NCI-H69 (cell line): ENCODE measurements around the gene SPATA46.

Source experiments
- DNase-seq: peaks from one replicate; lab custom pipeline; 2025; lab: John Stamatoyannopoulos, UW

Gene SPATA46

DNA sequence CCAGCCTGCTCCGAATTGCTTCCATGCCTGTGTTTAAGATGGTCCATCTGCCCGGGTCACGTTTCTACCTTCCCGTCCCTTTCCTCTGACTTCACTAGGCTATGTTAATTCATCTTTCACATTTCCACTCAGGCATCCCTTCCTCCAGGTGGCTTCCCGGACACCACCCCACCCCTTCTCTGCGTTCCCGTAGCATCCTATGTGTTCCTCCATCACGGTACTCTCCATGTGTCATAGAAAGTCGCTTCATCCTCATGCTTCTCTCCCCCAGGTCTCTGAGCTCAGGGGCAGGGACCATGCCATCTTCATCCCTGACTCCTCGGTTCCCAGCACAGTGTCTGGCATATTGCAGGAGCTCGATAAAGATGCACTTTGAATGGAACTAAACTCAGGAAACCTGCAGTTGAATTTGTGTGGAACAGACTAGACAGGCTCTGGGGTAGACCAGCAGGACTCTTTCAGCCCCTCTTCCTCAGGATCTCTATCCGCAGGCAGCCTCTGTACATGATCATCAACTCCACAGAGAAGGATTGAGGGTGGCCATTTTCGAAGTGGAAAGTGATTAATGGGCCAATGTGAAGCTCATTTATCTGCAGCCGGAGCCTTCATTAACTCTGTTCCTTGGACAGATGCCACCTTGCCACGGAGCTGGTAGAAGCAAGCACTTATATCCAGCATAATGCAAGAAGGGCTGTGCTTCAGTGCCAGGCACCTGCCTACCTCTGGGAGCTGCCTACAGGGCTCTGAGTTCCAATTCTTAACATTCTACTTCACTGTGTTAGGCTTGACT lies 13.9 kb upstream of the SPATA46 start:
- peak; percentile 85 for DNase-seq

DNA sequence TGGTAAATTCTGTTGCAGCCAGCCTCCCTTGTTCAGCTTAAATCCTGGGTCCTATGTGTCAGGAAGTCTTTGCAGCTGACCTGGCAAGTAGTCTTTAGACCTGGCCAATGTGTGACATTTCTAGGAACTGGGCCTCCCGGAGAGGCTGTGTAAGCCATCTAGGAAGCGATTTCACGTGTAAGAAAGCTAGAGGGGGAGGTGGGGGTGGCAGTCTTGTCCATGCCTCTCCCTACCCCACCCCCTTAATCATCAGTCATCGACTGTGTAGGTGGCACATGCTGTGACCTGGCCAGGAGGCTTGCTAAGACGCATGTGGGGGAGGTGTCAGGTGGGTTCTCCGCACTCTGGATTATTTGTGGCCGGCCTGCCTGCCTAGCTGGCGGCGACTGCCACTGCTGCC lies 13.3 kb upstream of the SPATA46 start:
- DNase-seq, result peak; percentile 38

DNA sequence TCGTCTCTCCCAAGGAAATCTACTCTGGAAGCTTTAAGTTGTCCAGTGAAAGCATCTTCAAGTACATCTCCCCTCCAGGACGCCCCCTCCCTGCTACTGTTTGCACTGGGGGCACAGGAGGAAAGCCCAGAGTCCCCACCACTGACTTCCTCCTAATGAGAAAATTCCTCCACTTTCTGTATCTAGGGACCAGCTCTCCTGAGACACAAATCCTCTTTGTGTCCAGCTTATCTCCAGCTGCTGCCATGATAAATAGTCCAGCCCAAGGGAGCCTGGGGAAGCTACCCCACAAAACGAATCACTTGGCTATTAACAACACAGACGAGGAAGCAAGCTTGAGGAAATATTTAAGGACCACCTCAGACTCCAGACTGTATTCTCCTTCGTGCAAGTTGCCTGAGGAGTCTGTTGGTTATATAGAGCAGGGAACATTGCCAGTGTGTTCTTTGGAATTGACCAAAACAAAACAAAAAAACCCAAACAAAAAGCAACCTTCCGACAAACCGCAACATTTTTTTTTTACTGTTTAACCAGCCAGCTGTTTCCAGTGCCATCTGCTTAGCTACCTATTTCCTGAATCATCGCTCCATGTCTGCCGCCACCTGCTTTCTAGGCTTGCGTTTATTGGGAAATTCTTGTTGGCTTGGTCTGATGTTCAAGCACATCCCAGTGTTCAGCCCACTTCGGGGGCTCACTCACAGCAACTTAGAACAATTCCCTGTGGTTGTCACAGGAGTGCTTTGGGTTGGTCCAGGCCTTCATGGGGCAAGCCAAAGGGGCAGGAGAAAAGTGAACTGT lies 12.6 kb upstream of the SPATA46 start:
- peak; percentile 60 for DNase-seq

DNA sequence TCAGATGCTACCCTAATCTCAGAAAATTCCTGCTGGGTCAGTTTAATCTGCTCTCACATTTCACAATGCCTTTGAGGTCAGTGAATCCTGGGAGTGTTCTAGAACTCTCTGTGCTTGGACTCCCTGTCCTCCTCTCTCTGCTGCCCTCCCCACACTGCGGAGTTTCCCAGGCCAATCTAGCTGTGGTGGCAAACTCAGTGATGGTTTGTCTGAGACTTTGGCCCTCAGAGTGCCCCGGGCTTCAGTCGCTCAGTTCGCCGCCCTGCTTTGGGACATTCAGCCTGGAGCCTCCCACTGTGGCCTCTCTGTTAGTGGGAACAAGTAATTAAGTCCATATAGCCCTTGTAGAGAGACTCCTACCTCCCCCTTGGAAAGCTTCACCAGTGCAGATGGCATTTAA lies 12.0 kb upstream of the SPATA46 start:
- peak; percentile 43 for DNase-seq

DNA sequence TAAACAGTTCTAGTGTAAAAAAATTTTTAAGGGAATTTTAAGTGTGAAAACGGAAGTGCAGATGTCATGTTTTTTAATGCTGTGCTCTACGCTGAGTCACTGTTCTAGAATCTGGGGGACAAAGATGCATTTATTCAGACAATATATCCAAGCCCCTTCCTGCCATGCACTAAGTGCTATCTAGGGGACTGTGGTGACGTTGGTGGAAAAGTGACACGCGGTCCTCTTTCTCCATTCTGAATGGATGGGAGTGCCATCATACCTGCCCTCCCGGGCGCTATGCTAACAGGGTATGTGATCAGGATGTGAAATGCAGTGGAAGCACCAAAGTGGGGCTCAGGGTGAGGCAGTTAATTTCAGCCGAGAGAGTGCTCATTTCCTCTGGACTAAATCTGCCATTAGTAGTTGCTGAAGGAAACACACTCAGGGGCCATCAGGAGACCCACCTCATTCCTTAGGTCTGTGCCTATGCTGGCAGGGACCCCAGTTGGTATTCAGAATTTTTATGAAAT lies 11.5 kb upstream of the SPATA46 start:
- no peak for DNase-seq

DNA sequence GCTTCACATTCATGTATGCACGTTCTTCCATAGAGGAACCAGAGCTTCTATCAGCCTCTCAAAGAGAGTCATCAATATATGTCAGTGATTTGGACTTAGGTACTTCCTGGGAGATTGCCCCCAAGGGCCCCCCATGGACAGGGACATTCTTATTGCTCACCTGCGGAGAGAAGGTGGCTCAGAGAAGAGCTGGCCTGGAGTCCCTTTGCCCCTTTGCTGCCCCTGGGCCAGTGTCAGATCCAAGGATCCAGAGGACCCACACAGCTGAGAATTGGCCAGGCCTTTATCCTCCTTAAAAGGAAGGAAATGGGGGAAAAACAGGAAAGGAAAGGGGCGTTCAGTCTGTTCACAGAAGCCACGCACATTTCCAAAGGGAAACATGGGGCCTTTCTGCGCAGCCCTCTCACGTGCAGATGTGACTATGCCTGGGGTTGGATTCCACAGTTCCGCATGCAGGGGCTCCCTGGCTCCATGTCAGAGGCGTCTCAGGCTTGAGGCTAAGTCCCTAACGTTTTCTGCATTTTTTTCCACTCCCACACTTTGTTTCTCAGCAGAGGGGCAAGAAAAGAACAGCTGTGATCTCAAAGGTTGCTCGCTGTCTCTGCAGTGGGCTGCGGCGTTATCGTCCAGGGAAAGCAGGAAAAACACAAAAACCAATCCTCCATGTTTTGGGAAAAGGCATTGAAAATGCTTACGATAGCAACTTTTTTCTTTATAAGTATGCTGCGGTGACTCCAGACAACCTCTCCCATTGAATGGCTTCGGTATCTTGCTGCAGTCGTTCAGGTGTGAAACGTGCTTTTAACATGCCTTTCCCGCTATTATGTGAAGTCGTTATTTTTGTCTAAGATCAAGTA lies 10.8 kb upstream of the SPATA46 start:
- DNase-seq, result no peak

DNA sequence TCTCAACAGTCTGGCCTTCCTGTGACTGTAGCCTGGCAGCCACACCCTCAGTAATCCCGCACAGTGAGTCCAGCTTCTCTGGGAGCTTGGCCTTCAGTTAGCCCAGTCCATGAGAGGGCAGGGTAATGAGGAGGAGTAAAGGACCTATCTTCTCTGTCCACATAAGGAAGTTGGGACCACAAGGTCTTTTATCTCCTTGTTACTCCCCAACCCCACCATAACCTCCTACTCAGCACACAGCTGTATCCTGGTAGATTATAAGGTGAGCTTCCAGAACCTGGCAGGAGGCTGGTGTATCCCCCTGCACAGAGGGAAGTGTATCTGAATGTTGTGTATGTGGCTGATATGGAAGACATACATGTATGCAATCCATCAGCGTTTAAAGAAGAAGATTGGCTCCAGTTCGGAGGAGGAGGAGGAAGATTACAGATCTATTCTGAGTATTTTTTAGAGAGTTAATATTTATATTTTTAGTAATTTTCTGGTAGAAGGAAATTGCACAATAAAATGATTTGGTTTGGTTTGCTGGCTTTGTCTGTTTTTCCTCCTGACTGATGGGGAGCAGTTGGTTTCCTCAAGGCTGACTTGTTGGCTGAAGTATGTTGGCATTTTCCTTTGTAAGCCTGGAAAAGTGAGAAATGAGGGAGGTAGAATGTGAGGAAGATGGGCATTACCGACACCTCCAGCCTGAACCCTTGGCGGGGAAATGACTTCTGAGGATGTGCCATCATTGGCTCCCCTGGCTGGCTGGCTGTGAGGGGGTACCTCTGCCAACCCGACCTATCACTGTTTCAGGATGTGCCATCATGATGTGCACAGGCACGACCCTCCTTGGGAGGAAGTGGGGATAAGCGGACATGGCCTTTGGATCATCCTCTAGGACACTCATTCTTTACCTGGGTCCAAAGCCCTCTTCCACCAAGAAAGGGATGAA lies 9.9 kb upstream of the SPATA46 start:
- DNase-seq, result no peak

DNA sequence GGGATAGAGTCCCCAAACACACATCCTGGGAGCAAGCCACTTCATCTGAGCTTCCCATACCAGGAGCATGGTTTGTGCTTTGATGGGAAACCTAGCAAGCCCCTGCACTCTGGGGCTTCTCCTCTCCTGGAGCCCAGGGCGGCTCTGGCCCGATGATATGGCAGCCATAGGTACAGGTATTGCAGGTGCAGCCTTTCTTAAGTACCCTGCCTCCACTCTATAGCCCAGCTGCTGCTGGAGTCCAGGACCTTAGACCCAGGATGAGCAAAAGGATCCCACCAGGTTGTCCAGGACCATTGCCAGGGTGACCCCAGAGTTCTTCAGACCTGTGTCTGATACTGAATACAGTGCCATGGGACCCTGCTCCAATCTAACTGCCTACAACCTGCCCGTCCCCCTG lies 9.0 kb upstream of the SPATA46 start:
- DNase-seq, result no peak

DNA sequence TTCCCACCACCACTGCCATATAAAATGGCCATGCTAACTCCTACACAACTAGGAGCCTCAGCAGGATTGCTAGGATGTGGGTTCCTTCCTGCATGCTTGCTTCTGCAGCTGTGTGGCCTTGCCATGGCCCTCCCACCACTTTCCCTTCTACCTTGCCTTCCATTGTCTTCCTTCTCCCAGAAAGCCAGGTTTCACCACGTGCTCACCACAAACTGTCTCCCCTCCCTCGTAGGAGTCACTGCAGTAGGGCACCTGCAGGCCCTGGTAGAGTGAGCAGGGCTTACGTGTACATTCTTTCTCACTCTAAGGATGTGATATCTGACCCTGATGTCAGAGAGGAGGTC lies 8.6 kb upstream of the SPATA46 start:
- no peak for DNase-seq

DNA sequence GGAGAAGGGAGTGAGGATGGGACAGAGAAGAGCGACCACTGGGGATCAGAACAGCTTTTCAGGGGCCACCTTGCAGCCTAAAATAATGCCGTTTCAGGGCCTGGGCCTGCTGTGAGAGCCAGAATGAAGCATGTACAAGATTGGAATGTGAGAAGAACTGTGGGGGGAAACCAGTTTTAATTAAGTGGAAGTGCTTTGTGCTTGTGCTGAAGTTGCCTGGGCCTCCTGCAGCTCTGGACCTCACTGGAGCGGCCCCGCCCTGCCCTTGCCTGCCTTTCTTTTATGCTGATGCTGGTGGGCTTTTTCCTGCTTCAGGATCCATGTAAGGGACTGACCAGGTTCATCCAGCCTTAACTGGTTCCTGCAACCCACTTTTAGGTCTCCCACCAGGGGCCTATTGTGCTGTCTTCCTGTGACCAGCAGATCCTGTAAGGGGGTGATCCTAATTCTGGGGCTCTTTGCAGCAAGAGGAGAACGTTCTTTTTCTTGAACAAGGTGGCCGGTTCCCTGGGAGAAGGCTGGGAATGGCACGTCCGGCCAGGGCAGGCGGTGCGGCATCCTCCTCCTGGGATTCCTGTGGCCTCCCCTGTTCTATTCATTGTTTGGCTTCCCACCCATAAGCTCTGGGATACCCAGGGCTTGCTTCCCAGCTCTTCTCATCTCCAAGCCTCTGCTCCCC lies 8.1 kb upstream of the SPATA46 start:
- no peak for DNase-seq

DNA sequence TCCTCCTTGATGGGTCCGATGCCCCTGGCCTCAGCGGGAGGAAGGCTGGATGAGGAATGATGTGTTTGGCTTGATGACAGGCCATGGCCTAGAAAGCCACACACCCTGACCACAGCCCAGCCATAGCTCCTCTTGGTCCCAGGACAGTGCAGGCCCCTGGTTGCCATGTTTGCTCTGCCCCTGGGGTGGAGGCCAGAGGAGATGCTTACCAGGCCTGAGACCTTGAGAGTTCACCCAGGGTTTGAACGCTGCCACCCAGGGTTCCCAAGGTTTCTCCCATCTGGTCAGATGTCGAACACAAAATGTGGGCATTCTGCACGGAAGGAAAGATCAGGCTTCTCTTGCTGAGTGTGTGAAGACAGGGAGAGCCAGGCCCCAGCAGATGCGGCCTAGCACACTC lies 7.5 kb upstream of the SPATA46 start:
- DNase-seq, result no peak

DNA sequence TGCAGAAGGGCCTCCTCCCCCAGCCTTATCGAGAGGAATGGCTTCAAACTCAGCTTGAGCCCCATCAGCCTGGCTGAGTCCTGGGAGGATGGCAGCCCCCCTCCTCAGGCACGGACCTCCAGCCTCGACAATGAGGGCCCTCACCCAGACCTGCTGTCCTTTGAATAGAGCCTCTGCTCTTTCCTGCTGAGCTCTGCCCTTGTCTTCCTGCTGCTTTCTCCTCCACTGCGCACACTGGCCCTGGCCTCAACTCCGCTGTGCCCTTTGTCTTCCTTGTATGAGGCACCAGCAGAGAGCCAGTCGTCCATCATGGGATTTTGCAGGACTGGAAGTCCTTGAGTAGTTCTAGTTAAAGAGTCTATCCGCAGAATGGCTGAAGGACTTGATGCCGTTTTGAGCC lies 6.9 kb upstream of the SPATA46 start:
- no peak for DNase-seq

DNA sequence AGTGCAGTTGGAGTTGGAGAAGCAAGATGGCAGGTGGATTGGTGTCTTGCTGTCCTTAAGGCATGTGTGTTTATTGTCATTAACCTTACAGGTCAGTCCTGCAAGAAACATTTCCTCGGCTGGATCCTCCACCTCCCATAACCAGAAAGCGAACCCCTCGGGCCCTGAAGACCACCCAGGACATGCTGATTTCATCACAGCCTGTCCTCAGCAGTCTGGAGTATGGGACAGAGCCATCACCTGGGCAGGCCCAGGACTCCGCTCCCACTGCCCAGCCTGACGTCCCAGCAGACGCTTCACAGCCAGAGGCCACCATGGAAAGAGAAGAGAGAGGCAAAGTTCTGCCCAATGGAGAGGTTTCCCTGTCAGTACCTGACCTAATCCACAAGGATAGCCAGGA lies 6.4 kb upstream of the SPATA46 start:
- no peak for DNase-seq

DNA sequence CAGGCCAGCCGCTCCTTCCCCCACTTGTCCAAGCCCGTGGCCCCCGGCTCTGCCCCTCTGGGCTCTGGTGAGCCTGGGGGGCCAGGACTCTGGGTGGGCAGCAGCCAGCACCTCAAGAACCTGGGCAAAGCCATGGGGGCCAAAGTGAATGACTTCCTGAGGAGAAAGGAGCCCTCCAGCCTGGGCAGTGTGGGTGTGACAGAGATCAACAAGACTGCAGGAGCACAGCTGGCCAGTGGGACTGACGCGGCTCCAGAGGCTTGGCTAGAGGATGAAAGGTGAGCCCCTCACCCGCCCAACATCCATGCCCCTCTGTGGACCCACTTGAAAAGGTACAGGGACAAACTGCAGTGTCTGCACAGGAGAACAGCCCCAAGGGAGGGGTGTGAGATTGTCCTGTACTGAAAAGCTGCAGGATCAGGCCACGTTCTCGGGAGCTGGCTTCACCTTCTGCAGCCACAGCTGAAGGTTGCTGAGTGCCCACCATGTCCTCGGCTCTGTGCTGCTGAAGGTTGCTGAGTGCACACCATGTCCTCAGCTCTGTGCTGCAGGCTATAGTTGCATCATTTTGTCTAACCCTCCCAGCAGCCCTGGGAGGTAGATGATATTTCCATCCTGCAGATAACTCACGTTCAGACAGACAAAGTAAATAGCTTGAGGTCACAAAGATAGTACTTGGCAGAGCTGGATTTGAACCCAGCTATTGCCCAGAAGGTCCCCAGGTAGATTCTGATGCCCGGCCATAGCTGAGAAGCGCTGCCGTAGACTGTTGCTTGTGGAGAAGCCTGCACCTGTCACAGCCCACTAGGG lies 5.5 kb upstream of the SPATA46 start:
- no peak for DNase-seq

DNA sequence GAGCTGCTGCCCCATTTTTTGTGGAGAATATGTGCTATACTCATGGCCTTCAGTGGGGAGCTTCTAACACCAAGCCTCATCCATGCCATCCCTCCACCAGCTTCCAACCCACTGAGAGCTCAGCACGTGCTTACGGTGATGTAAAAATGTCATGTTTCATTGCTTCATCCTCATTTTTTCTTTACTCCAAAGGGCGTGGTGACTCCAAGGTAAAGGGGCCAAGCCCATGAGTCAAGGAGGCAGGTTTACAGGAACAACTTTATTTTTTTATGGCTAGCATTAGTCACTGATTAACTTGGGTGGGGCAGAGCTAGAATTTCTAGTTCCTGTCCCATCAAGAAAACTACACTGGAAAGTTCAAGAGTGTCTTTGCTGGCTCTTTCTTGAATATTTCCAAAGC lies 4.7 kb upstream of the SPATA46 start, which contains the start of gene C1orf226:
Gene C1orf226, plus strand, starts transcription at position 346 of the 400 bp plus-strand sequence. CDS start 174 bp downstream, outside the sequence.
- no peak for DNase-seq

DNA sequence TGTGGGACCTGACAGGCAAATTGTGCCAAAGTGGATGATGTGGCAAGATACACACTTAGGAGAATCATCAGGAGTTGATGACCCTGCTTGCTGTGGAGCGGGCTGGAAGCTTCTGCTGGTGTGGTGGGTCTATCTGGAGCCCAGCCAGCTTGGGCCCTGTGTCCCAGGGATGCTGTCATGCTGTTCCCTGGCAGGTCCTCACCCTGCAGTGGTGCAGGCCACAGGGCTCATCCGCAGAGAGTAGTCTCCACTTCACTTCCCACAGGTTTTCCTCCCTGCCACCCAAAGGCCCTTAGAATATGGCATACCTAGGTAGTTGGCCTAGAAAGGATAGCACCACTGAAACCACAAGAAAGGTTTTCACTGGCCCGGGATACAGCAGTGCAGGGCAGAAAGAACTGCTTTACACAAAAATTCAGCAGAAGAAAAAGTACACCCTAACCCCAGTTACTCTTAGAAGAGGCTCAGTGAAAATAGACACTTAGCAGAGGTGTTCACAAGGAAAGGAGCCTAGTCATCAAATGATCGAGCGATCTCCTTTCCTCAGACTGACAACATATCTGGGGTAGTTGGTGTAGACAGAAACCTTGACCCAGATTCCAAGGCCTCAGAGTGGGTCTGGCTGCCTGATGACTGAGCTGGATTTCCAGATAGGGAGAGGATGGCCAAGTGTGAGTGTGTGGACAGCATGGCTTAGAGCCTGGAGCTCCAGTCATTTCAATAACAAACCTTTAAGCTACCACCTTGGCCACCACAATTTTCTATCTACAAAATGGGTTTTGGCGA lies 3.6 kb upstream of the SPATA46 start:
- no peak for DNase-seq

DNA sequence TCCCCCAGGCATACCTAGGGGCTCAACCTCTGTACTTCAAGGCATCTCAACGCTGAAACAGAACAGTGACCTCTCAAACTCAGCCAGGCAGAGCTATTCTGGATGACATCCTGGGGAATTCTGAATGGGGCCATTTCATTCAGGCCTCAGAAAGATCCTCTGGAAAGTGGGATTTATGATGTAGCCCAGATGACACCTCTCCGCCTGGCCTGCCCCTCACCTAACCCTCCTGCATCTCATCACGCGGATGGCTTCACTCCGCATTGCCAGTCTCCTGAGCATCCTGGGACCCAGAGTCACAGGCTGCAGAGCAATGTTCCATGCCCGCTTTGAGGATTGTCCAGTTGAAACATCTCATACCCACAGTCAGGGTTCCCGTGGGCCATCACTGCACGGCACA lies 1.2 kb downstream of the SPATA46 start:
- no peak for DNase-seq

DNA sequence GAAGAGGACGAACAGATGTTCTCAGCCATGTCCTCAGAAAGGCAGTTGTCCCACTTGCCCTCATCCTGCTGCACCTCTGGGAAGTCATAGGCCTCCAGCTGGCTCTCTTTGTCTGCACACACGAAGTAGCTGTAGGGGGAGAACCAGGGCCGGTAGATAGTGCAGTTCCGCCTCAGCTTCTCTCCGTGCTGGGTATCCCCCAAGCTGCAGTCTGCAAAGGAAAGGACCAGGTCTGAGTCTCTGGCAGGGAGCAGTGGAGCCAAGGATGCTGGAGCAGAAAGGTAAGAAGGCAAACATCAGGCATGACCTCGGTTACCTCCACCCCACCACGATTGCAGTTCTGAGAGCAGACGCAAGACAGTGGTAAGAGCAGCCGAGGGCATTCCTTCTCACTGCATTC lies 2.2 kb downstream of the SPATA46 start:
- DNase-seq, result no peak
